HEK293T (cell line): ENCODE results near the gene IRF1.

Experiments used
- CTCF ChIA-PET: fragments of 350-600 bp; formaldehyde crosslinking; extraction: SDS; loops from one replicate; lab custom pipeline; 2021; ENCODE audit warnings: antibody characterized with exemption, inconsistent platforms; lab: Yijun Ruan, JAX
- POLR2A ChIA-PET: fragments of 350-600 bp; formaldehyde crosslinking; extraction: SDS; loops from one replicate; lab custom pipeline; 2020; ENCODE audit warnings: antibody characterized with exemption, inconsistent platforms; lab: Yijun Ruan, JAX
- DNase-seq: peaks from one replicate; pipeline ENCODE4 v3.0.0; 2012; ENCODE audit warnings: mixed read lengths; ENCODE audit errors: extremely low spot score
- ARNT ChIP-seq: fragments of 450-650 bp; IDR thresholded peaks from 2 replicates; pipeline ENCODE4 v1.6.1; 2017; ENCODE audit warnings: mild to moderate bottlenecking
- BHLHE40 ChIP-seq: fragments of 450-650 bp; IDR thresholded peaks from 2 replicates; pipeline ENCODE4 v1.6.1; 2016; ENCODE audit warnings: mild to moderate bottlenecking, moderate library complexity, borderline replicate concordance
- CTBP1 ChIP-seq: fragments of 450-650 bp; IDR thresholded peaks from 2 replicates; pipeline ENCODE4 v1.6.1; 2016; ENCODE audit warnings: borderline replicate concordance
- ELF4 ChIP-seq: fragments of 450-650 bp; IDR thresholded peaks from 2 replicates; pipeline ENCODE4 v1.6.1; 2017; ENCODE audit warnings: antibody characterized with exemption
- FOXA1 ChIP-seq: fragments of 450-650 bp; IDR thresholded peaks from 2 replicates; pipeline ENCODE4 v1.6.1; 2016; ENCODE audit warnings: mild to moderate bottlenecking
- FOXK2 ChIP-seq: fragments of 450-650 bp; IDR thresholded peaks from 2 replicates; pipeline ENCODE4 v1.6.1; 2016; ENCODE audit warnings: mild to moderate bottlenecking
- FOXM1 ChIP-seq: fragments of 450-650 bp; IDR thresholded peaks from 2 replicates; pipeline ENCODE4 v1.6.1; 2017; ENCODE audit warnings: mild to moderate bottlenecking, borderline replicate concordance
- HDGF ChIP-seq: fragments of 450-650 bp; IDR thresholded peaks from 2 replicates; pipeline ENCODE4 v1.6.1; 2017; ENCODE audit warnings: antibody characterized with exemption, borderline replicate concordance
- L3MBTL2 ChIP-seq: fragments of 450-650 bp; conservative IDR thresholded peaks from 2 replicates; pipeline ENCODE4 v1.6.1; 2016; ENCODE audit warnings: mild to moderate bottlenecking
- LEF1 ChIP-seq: fragments of 450-650 bp; IDR thresholded peaks from 2 replicates; pipeline ENCODE4 v1.6.1; 2017; ENCODE audit warnings: mild to moderate bottlenecking, borderline replicate concordance
- NFRKB ChIP-seq: fragments of 450-650 bp; IDR thresholded peaks from 2 replicates; pipeline ENCODE4 v1.6.1; 2016; ENCODE audit warnings: mild to moderate bottlenecking, moderate library complexity
- SP1 ChIP-seq: fragments of 450-650 bp; IDR thresholded peaks from 2 replicates; pipeline ENCODE4 v1.6.1; 2017
- SUZ12 ChIP-seq: fragments of 450-650 bp; IDR thresholded peaks from 2 replicates; pipeline ENCODE4 v1.6.1; 2016; ENCODE audit warnings: mild to moderate bottlenecking
- TARDBP ChIP-seq: fragments of 450-650 bp; IDR thresholded peaks from 2 replicates; pipeline ENCODE4 v1.6.1; 2016
- ZNF384 ChIP-seq: fragments of 450-650 bp; IDR thresholded peaks from 2 replicates; pipeline ENCODE4 v1.6.1; 2016
- TF ChIP-seq, protein P1 (sequence below): fragments of 450-650 bp; IDR thresholded peaks from 2 replicates; pipeline ENCODE4 v1.6.1; 2016

IRF1 gene

DNA sequence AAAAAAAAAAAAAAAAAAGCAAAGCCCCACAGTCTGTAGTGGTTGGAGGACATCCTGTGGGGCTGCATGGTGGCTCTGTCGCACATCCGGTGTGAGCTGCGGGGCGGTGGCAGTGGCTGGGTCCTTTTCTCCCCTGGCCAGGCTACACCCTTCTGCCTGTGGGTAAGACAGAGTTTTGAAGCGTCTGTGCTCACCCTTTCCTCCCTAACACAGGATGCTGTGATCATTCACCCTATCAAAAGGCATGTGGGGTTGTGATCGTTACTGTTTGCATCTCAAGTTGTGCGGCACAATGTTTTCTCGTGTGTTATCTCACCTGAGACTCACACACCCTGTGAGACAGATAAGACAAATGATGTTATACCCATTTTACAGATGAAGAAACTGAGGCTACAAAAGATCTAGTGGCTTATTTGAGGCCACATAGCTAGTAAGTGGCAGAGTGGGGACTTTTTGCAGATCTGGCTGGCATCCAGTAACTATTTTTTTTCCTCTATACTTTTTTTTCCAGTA lies 17.5 kb downstream of the IRF1 start:
- CTCF ChIA-PET: no interaction called here
- TF ChIP-seq L3MBTL2 (no peak), ZNF384 (no peak), BHLHE40 (no peak), ARNT (no peak), FOXK2 (no peak), HDGF (no peak), FOXM1 (no peak), ELF4 (no peak), SP1 (no peak), LEF1 (no peak)
- TF ChIP-seq, protein P1, sequence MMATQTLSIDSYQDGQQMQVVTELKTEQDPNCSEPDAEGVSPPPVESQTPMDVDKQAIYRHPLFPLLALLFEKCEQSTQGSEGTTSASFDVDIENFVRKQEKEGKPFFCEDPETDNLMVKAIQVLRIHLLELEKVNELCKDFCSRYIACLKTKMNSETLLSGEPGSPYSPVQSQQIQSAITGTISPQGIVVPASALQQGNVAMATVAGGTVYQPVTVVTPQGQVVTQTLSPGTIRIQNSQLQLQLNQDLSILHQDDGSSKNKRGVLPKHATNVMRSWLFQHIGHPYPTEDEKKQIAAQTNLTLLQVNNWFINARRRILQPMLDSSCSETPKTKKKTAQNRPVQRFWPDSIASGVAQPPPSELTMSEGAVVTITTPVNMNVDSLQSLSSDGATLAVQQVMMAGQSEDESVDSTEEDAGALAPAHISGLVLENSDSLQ: no peak
- DNase-seq: no peak
- POLR2A ChIA-PET: interaction anchor here (0.8 kb wide), 1 partner anchor 291 kb away, joined by 3 read pairs; no protein-coding TSS in a partner anchor

DNA sequence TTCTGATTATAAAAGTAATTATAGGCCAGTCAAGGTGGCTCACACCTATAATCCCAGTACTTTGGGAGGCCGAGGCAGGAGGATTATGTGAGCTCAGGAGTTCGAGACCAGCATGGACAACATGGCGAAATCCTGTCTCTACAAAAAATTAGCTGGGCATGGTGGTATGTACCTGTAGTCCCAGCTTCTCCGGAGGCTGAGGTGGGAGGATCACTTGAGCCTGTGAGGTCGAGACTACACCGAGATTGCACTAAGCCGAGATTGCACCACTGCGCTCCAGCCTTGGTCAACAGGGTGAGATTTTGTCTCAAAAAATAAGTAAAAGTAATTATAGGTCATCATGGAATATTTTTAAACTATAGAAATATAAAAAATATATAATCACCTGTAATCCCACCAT lies 18.1 kb downstream of the IRF1 start:
- TF ChIP-seq SUZ12: no peak
- no peak for TF ChIP-seq LEF1
- no peak for TF ChIP-seq CTBP1
- TF ChIP-seq TARDBP: no peak
- TF ChIP-seq ZNF384: no peak
- no peak for TF ChIP-seq ARNT
- no peak for TF ChIP-seq FOXK2
- TF ChIP-seq HDGF: no peak
- TF ChIP-seq NFRKB: no peak
- TF ChIP-seq, protein P1: no peak
- no peak for TF ChIP-seq FOXA1
- no peak for TF ChIP-seq BHLHE40
- CTCF ChIA-PET: no interaction called here
- POLR2A ChIA-PET: no interaction called here

GRCh38 chr5:132471944-132472343 lies 18.6 kb downstream of the IRF1 start:
- no peak for DNase-seq
- TF ChIP-seq, protein P1: no peak
- no peak for TF ChIP-seq FOXK2
- TF ChIP-seq L3MBTL2: no peak
- TF ChIP-seq LEF1: no peak
- no peak for TF ChIP-seq FOXA1
- no peak for TF ChIP-seq TARDBP
- TF ChIP-seq NFRKB: no peak
- TF ChIP-seq HDGF: no peak
- no peak for TF ChIP-seq CTBP1
- TF ChIP-seq BHLHE40: no peak
- no peak for TF ChIP-seq SP1
- no peak for TF ChIP-seq FOXM1
- TF ChIP-seq SUZ12: no peak
- no peak for TF ChIP-seq ZNF384
- no peak for TF ChIP-seq ELF4
- no peak for TF ChIP-seq ARNT
- CTCF ChIA-PET: no interaction called here
- POLR2A ChIA-PET: interaction anchor here (0.6 to 1.4 kb wide), 2 partner anchors 9 to 915 kb away, joined by 3 to 4 read pairs; no protein-coding TSS in a partner anchor

More for the DNA sequence above, 18.1 kb downstream of the IRF1 start:
- no peak for DNase-seq

DNA sequence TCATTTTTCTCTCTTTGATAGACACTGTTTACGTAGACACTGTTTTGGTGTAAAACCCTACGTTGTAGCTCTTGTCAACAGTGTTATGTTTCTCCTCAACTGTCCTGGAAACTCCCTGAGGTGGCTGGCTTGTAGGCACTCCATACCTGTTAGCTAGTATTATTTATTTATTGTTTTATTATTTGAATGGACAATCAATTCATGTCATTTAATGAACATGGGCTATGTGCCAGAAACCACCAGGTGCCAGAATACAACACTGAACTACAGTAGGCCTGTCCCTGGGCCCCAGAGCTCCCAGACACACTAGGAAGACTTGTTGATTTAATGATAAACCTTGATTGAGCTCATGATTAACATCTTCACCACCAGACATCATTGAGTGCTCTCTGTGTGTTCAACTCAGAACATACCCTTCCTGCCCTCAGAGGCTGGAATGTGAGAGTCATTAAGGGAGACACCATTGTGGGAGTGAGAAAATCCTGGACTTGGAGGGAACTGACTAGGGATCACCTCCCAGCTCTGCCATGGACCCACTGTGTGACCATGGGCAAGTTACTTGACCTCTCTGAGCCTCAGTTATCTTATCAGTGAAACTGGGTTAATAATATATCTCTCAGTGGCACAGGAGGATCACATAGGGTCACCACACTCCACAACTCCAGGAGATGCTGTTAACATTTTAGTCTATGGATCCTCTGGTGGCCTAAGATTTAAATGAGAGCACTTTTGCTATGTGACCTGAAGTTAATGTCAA lies 19.2 kb downstream of the IRF1 start:
- no peak for DNase-seq
- ChIA-PET POLR2A (interaction anchor here (0.6 to 1.4 kb wide), 2 partner anchors 10 to 914 kb away, joined by 3 to 4 read pairs; no protein-coding TSS in a partner anchor), CTCF (no interaction called here)
- TF ChIP-seq, protein P1: no peak
- no peak for TF ChIP-seq ZNF384
- no peak for TF ChIP-seq HDGF
- TF ChIP-seq FOXA1: no peak
- TF ChIP-seq SUZ12: no peak
- TF ChIP-seq BHLHE40: no peak
- TF ChIP-seq FOXK2: no peak
- TF ChIP-seq LEF1: no peak
- TF ChIP-seq TARDBP: no peak
- TF ChIP-seq L3MBTL2: no peak
- no peak for TF ChIP-seq CTBP1
- TF ChIP-seq SP1: no peak
- no peak for TF ChIP-seq FOXM1
- TF ChIP-seq ELF4: no peak
- TF ChIP-seq NFRKB: no peak
- no peak for TF ChIP-seq ARNT

- POLR2A ChIA-PET: no interaction called here
- CTCF ChIA-PET: no interaction called here
- no peak for TF ChIP-seq NFRKB
- TF ChIP-seq FOXM1: no peak
- no peak for TF ChIP-seq TARDBP
- no peak for TF ChIP-seq L3MBTL2
- no peak for TF ChIP-seq FOXA1
- no peak for TF ChIP-seq BHLHE40
- TF ChIP-seq HDGF: no peak
- TF ChIP-seq CTBP1: no peak
- no peak for TF ChIP-seq SUZ12
- TF ChIP-seq ZNF384: no peak
- TF ChIP-seq, protein P1: no peak
- no peak for TF ChIP-seq LEF1
- TF ChIP-seq ARNT: no peak
- TF ChIP-seq FOXK2: no peak
- no peak for TF ChIP-seq ELF4
- TF ChIP-seq SP1: no peak
- DNase-seq: no peak
Observed at GRCh38 chr5:132470596-132470995, 20.0 kb downstream of the IRF1 start.
